ENCODE data around the gene PTCHD4.
"Not testable (repeated sequence)": the region's sequence is repeated elsewhere in the genome, so short reads cannot be mapped to it uniquely, and the experiment has no call there.

The PTCHD4 gene

DNA sequence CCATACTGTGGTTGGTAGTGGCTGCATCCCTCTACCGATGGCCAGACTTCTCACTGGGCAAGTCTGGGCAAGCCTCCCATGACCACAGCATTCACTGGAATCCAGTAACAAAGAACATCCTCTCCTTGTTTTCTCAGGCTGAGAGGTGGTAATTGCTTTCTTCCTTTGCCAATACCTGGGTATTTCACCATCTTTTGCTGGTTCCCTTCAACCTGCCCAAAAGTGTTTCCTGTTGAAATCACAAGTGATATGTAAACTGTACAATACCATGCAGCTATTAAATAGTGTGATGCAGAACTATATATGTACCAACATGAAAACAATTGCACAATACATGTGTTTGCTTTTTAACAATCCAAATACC is at the start of gene PTCHD4:
TSS of gene PTCHD4 (minus strand) at position 55 of the 364 bp plus-strand sequence. CDS start 42,240 bp downstream, outside the sequence.
- peak; percentile 16 to 17 for DNase-seq (ENCODE audit: low spot score in 2 of 2)
- no peak within 1 kb of the TSS for H3K4me3 ChIP-seq
- no peaks in the 10 kb centered on the region for H3K36me3 ChIP-seq (replicated peaks)
- in situ Hi-C loops (cut with MboI; ENCODE audit: low sequenced_read_pairs), result no loop called here
- no peaks in the 10 kb centered on the region for H3K4me1 ChIP-seq
- no peaks in the 10 kb centered on the region for H3K9me3 ChIP-seq
- no peaks in the 10 kb centered on the region for H3K27me3 ChIP-seq (ENCODE audit: low read depth)

DNA sequence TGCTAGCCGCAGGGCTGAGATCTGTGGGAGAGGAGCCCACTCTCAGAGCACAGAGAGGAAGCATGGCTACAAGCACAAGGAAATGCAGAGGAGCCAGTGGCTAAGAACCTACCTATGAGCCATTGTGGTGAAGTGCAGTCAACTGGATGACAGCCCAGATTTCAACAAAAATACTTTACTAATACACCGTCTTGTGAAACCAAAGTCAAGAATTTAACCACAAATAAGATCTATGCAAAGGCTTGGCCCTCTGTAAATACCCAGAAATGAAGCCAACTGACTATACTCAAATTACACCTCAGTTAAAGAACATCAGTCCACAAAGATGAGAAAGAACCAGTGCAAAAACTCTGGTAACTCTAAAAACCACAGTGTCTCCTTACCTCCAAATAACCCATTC is 40.1 kb upstream of the PTCHD4 start:
- Histone ChIP-seq H3K4me3 (no peak overlapping the region), H3K9me3 (no peaks in the 10 kb centered on the region), H3K4me1 (no peaks in the 10 kb centered on the region), H3K27me3 (ENCODE audit: low read depth) (no peaks in the 10 kb centered on the region), H3K36me3 (replicated peaks) (no peaks in the 10 kb centered on the region)
- in situ Hi-C loops (cut with MboI; ENCODE audit: low sequenced_read_pairs), result no loop called here
- no peak for DNase-seq (ENCODE audit: low spot score in 2 of 2)

DNA sequence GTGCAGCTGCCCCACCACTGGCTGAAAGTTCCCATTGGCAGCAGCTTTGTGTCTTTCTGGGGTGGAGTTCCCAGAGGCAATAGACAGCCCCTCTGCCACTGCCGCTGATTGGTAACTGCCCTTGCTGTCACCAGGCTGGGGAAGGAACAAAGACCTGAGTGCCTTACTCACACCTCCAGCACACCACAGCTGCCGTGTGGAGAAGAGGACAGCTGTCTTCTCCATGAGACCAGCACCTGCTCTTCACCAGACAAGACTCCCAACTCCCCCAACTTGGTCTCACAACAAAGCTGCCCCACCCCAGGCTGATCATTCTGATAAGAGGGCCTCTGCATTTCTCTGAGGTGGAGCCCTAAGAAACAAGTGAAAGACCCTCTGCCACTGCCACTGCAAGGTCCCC is 39.7 kb upstream of the PTCHD4 start:
- DNase-seq (ENCODE audit: low spot score in 2 of 2), result no peak
- Histone ChIP-seq H3K4me3 (no peak overlapping the region), H3K27me3 (ENCODE audit: low read depth) (no peaks in the 10 kb centered on the region), H3K36me3 (replicated peaks) (no peaks in the 10 kb centered on the region), H3K4me1 (no peaks in the 10 kb centered on the region), H3K9me3 (no peaks in the 10 kb centered on the region)
- in situ Hi-C loops (cut with MboI; ENCODE audit: low sequenced_read_pairs), result no loop called here

DNA sequence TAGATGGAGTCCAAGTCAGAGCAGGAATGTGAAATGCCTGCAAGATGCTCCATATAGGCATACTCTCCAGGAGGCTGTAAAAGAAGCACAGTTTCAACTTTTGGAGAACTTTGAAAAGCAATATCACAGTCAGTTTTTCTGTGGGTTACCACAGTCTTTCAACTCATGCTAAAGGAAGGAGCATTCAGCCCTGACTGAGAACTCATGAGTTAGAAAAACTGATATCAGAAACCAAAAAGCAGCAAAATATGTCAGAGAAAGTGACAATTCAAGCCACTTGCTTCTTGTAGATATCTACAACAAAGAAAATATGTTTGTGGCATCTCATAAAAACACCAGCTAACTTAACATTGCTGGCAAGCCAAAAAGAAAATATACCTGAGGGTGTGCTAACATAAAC is 36.1 kb upstream of the PTCHD4 start:
- Histone ChIP-seq H3K4me1 (no peaks in the 10 kb centered on the region), H3K9me3 (no peaks in the 10 kb centered on the region), H3K36me3 (replicated peaks) (no peaks in the 10 kb centered on the region), H3K27me3 (ENCODE audit: low read depth) (no peaks in the 10 kb centered on the region), H3K4me3 (no peak overlapping the region)
- in situ Hi-C loops (cut with MboI; ENCODE audit: low sequenced_read_pairs), result no loop called here
- DNase-seq (ENCODE audit: low spot score in 2 of 2), result no peak

DNA sequence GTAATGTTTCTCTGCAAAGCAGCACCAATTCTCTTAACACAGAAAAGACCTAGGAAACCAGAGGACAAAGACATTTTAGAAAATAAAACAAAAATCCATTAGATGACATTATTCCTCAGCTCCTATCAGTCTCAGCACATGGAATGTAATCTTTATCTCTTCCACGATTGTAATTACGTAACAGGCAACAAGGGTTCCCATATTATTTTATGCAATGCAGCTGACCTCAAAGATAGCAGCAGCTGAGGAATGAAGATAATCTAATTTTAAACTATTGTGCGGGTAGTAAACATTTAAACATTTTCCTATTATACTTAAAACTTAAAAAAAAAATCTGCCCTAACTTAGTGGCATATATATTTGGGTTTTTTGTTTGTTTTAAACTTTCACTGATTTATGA is 33.0 kb upstream of the PTCHD4 start:
- no peak overlapping the region for H3K4me3 ChIP-seq
- H3K4me1 ChIP-seq, result no peaks in the 10 kb centered on the region
- no peak for DNase-seq (ENCODE audit: low spot score in 2 of 2)
- no peaks in the 10 kb centered on the region for H3K9me3 ChIP-seq
- in situ Hi-C loops (cut with MboI; ENCODE audit: low sequenced_read_pairs), result no loop called here
- H3K36me3 ChIP-seq (replicated peaks), result no peaks in the 10 kb centered on the region
- no peaks in the 10 kb centered on the region for H3K27me3 ChIP-seq (ENCODE audit: low read depth)

DNA sequence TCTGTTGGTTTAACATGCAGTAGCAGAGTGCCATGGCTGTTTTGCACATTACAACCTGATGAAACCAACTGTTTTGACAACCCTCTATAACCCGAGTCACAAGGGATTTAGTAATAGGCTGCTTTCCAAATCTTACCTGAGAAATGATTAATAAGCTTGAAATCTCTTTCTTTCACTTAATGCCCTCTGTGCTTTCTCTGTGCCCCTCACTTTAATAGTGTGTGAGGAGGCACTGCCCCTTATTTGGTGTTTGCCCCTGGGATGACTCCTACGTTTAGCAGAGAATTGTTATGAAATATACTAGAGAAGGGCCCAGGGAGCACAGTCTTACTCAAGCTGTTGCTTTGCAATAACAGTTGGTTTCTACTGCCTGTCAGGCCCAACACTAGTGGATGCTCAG is 31.0 kb upstream of the PTCHD4 start:
- H3K9me3 ChIP-seq, result no peaks in the 10 kb centered on the region
- DNase-seq (ENCODE audit: low spot score in 2 of 2), result no peak
- H3K27me3 ChIP-seq (ENCODE audit: low read depth), result no peaks in the 10 kb centered on the region
- H3K4me3 ChIP-seq, result no peak overlapping the region
- no peaks in the 10 kb centered on the region for H3K36me3 ChIP-seq (replicated peaks)
- in situ Hi-C loops (cut with MboI; ENCODE audit: low sequenced_read_pairs), result no loop called here
- H3K4me1 ChIP-seq, result no peaks in the 10 kb centered on the region

DNA sequence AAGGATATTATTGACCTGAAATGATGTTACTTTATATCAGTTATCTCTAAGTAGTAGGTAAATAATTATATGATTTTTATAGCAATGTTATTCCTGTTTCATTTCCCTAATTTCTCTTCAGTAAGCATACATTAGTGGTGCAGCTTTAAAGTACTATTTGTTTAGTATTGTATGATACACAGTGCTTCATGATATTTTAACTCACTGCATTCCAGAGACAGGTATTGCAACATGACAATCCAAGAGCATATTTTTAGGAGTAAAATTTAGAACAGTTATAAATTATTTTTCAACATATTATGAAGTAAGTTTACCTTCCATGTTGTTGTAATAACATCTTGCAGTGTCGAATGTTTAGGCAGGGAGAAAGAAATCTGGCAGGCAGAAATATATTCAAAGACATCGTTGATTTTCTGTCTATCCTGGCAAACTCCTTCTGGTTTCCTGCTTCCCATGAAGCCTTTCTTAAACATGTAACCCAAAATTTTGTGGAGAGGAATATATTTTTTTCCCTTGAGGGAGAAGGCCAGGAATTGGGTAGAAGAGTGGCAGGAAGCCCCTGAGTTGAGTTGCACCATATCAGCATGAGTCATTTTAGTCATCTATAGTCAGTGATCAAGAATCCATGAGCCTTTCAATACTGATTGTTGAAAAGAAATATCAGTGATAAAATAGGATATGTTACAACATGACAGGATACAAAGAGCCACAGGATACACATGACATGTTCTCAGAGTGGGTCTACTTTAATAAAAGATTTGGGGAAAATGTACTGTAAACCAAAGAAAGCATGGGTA is 29.0 kb upstream of the PTCHD4 start:
- in situ Hi-C loops (cut with MboI; ENCODE audit: low sequenced_read_pairs), result no loop called here
- no peaks in the 10 kb centered on the region for H3K27me3 ChIP-seq (ENCODE audit: low read depth)
- no peak for DNase-seq (ENCODE audit: low spot score in 2 of 2)
- H3K4me1 ChIP-seq, result no peaks in the 10 kb centered on the region
- no peaks in the 10 kb centered on the region for H3K9me3 ChIP-seq
- H3K36me3 ChIP-seq (replicated peaks), result no peaks in the 10 kb centered on the region
- no peak overlapping the region for H3K4me3 ChIP-seq

DNA sequence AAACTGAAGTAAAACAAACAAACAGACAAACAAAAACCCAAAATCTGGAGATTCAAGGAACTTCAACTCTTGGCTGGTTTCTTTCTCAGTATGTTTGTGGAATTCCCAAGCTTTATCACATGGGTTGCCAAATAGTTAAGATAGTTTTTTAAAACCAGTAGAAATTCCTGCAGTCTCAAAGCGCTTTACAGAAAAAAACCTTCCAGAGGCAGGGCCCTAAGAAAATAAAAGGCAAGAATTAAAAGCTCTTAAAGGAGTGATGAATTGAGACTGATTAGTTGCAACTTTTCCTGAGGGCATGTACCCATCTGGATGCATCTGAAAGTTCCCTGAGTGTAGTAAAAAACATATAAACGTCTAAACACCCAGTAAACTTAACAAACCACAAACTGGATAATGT is 25.9 kb upstream of the PTCHD4 start:
- Histone ChIP-seq H3K4me3 (no peak overlapping the region), H3K36me3 (replicated peaks) (no peaks in the 10 kb centered on the region), H3K4me1 (no peaks in the 10 kb centered on the region), H3K27me3 (ENCODE audit: low read depth) (no peaks in the 10 kb centered on the region), H3K9me3 (no peaks in the 10 kb centered on the region)
- in situ Hi-C loops (cut with MboI; ENCODE audit: low sequenced_read_pairs), result no loop called here
- no peak for DNase-seq (ENCODE audit: low spot score in 2 of 2)

DNA sequence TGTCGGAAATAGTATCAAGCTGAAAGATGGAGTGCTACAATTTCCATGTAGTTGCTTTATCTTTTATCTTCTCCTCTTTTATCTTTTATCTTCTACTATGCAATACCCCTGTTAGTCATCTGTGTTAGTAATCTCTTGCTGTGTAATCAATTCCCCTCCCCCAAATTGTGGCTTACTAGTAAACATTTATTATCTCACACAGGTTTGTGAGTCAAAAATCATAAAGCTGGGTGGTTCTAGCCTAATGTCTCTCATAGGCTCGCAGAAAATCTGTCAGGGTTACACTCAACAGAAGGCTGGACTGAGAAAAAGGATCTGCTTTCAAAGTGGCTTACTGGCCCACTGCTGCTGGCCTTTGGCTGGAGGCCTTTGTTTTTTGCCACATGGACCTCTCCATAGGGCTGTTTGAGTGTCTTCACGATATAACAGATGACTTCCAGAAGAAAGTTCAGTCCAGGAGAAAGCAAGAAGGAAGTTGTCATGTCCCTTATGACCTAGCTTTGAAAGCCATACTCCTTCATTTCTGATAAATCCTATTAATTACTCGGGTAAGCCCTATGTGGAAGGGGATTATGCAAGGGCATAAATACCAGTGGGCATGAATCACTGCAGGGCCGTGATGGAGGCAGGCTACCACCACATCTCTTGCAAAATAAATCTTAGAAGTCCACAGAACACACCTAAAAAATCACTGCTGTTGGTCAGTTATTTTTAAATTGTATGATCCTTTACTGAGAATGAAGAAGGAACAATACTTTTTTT is 24.5 kb upstream of the PTCHD4 start:
- Histone ChIP-seq H3K9me3 (no peaks in the 10 kb centered on the region), H3K36me3 (replicated peaks) (no peaks in the 10 kb centered on the region), H3K4me3 (no peak overlapping the region), H3K27me3 (ENCODE audit: low read depth) (no peaks in the 10 kb centered on the region), H3K4me1 (no peaks in the 10 kb centered on the region)
- in situ Hi-C loops (cut with MboI; ENCODE audit: low sequenced_read_pairs), result no loop called here
- DNase-seq (ENCODE audit: low spot score in 2 of 2), result no peak

DNA sequence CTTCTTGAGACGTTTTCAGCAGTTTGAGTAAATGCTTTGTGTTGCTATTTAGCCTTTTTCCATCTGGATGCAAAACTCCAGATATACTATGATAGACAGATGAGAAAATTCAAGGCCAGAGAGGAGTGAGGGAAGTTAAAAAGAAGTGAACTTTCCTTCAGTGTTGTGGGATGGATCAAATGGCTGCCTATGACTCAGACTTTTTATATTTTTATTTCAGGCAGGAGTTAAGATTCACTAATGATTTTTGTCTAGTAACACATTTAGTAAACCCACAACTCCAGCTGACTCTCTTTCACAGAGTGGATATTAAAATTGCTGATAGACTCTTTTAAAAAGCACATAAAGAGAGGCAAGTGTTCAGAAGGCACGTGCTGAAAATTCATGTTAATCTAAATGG is 23.2 kb upstream of the PTCHD4 start:
- no peak overlapping the region for H3K4me3 ChIP-seq
- no peaks in the 10 kb centered on the region for H3K36me3 ChIP-seq (replicated peaks)
- no peaks in the 10 kb centered on the region for H3K9me3 ChIP-seq
- in situ Hi-C loops (cut with MboI; ENCODE audit: low sequenced_read_pairs), result no loop called here
- H3K4me1 ChIP-seq, result no peaks in the 10 kb centered on the region
- DNase-seq (ENCODE audit: low spot score in 2 of 2), result no peak
- no peaks in the 10 kb centered on the region for H3K27me3 ChIP-seq (ENCODE audit: low read depth)

DNA sequence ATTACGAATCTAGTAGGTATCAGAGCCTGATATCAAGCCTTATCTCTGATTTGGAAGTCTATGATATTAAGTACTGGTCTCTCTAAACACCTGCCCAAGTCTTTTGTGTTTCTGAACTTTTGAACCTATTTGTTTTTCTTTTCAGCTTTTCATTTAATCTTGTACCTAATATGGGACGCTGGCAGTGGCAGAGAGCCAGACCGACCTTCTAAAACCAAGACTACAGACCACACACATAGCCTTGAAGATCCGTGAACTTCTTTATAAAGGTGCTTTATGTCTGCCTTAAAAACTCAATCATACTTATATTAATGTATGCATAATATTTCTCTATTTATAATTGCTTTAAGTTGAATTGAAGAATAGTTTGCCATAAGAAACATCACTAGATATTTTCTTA is 12.6 kb upstream of the PTCHD4 start:
- Histone ChIP-seq H3K4me1 (no peaks in the 10 kb centered on the region), H3K27me3 (ENCODE audit: low read depth) (peaks cover 3% of the 10 kb centered on the region; the same call in 1 of the 2 replicates), H3K36me3 (replicated peaks) (no peaks in the 10 kb centered on the region; the same call in 1 of the 2 replicates), H3K9me3 (no peaks in the 10 kb centered on the region), H3K4me3 (no peak overlapping the region)
- in situ Hi-C loops (cut with MboI; ENCODE audit: low sequenced_read_pairs), result no loop called here
- DNase-seq (ENCODE audit: low spot score in 2 of 2), result no peak

DNA sequence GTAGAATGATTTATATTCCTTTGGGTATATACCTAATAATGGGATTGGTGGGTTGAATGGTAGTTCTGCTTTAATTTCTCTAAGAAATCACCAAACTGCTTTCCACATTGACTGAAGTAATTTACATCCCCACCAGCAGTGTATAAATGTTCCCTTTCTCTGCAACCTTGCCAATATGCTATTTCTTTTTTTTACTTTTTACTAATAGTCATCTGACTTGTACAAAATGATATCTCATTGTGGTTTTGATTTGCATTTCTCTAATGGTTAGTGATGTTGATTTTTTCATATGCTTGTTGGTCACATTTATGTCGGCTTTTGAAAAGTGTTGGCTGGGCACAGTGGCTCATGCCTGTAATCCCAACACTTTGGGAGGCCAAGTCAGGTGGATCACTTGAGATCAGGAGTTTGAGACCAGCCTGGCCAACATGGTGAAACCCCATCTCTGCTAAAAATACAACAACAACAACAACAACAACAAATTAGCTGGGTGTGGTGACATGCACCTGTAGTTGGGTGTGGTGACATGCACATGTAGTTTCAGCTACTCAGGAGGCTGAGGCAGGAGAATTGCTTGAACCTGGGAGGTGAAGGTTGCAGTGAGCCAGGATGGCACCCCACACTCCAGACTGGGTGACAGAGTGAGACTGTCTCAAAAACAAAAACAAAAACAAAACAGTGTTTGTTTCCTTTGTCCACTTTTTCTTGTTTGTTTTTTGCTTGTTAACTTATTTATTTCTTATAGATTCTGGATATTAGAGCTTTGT is 11.2 kb upstream of the PTCHD4 start:
- DNase-seq (ENCODE audit: low spot score in 2 of 2); H3K36me3 ChIP-seq (replicated peaks); H3K4me1 ChIP-seq; H3K27me3 ChIP-seq (ENCODE audit: low read depth); H3K9me3 ChIP-seq; in situ Hi-C loops (cut with MboI; ENCODE audit: low sequenced_read_pairs); H3K4me3 ChIP-seq: not testable (repeated sequence)

DNA sequence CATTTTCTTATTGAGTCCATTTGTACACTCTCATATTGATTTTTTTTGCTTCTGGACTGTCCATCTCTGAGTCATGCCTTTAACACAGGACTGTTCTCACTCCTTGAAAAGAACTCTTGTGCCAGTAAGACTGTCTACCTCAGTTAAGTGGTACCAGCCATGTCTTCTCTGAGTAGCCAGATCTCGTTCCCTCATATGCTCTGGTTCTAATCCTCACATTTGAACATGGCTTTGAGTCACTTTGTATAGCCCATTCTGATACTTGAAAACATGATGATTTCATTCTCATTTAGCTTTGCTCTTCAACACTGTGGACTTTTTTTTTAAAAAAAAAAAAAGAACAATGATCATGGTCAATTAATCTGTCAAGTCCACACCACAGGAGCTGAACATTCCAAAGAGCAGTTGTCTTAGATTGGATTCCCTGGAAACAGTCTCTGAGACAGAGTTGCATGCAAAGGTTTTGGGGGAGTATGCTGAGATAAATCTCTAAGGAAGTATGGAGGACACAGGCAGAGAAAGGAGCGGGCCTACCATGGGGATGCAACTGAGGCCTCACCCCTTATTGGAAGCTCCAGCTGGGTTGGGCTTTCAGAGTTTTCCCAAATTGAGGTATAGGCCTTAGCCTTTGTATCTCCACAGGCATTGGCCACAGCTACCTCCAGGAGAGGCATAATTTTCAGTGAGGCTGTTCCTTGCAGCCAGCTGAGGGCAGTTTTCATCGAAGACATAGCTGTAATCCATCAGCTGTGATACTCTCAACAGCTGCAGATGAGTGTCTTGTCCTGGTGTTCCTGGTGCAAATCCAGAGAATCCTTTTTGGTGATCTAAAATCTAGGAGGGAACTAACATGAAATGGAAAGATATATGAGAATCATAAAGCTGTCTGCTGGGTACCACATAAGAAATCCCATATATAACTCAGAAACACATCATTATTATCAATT is 6.0 kb upstream of the PTCHD4 start:
- Histone ChIP-seq H3K27me3 (ENCODE audit: low read depth) (peaks cover 3% of the 10 kb centered on the region; the same call in 1 of the 2 replicates), H3K36me3 (replicated peaks) (no peaks in the 10 kb centered on the region), H3K4me1 (no peaks in the 10 kb centered on the region), H3K4me3 (no peak overlapping the region), H3K9me3 (no peaks in the 10 kb centered on the region)
- DNase-seq (ENCODE audit: low spot score in 2 of 2), result no peak
- in situ Hi-C loops (cut with MboI; ENCODE audit: low sequenced_read_pairs), result no loop called here

Measured in HAP-1 (cell line).